ENCODE results near the gene HIPK2. TPM values are rescaled to one million over a fixed set of nuclear protein-coding genes. Genes with fewer than 3 reads are reported as not detected.
A peak's percentile ranks its signal among the peaks of the same experiment; 100 is the strongest.

Gene HIPK2
- total RNA-seq, 1 donor from 2014 or later: 5.8 TPM

- FAIRE-seq (peak; percentile 60), DNase-seq (ENCODE audit: low read depth) (no peak)
- TF ChIP-seq CTCF (IDR thresholded peaks at IDR 0.05; ENCODE audit: insufficient read depth, low read length, severe bottlenecking): no peak
- Histone ChIP-seq H3K4me3 (ENCODE audit: low read depth, low read length) (no peak overlapping the region), H3K36me3 (ENCODE audit: control insufficient read depth, insufficient read depth, low read length) (peaks cover 6% of the 10 kb centered on the region), H3K27me3 (ENCODE audit: control insufficient read depth, insufficient read depth, low read length) (no peaks in the 10 kb centered on the region)
These were observed 210.0 kb downstream of the HIPK2 start for GRCh38 chr7:139567647-139568345.

GRCh38 chr7:139566736-139567646 lies 210.8 kb downstream of the HIPK2 start:
- Histone ChIP-seq H3K36me3 (ENCODE audit: control insufficient read depth, insufficient read depth, low read length) (peaks cover 6% of the 10 kb centered on the region), H3K4me3 (ENCODE audit: low read depth, low read length) (no peak overlapping the region), H3K27me3 (ENCODE audit: control insufficient read depth, insufficient read depth, low read length) (no peaks in the 10 kb centered on the region)
- DNase-seq (ENCODE audit: low read depth) (no peak), FAIRE-seq (no peak)
- no peak for TF ChIP-seq CTCF (IDR thresholded peaks at IDR 0.05; ENCODE audit: insufficient read depth, low read length, severe bottlenecking)

- no peak for TF ChIP-seq CTCF (IDR thresholded peaks at IDR 0.05; ENCODE audit: insufficient read depth, low read length, severe bottlenecking)
- Histone ChIP-seq H3K27me3 (ENCODE audit: control insufficient read depth, insufficient read depth, low read length) (no peaks in the 10 kb centered on the region), H3K4me3 (ENCODE audit: low read depth, low read length) (no peak overlapping the region), H3K36me3 (ENCODE audit: control insufficient read depth, insufficient read depth, low read length) (peaks cover 6% of the 10 kb centered on the region)
- no peak for FAIRE-seq
- DNase-seq (ENCODE audit: low read depth): no peak
These were observed 211.7 kb downstream of the HIPK2 start for GRCh38 chr7:139566075-139566474.

GRCh38 chr7:139563856-139564255 lies 213.9 kb downstream of the HIPK2 start:
- DNase-seq (ENCODE audit: low read depth): no peak
- no peaks in the 10 kb centered on the region for H3K27me3 ChIP-seq (ENCODE audit: control insufficient read depth, insufficient read depth, low read length)
- TF ChIP-seq CTCF (IDR thresholded peaks at IDR 0.05; ENCODE audit: insufficient read depth, low read length, severe bottlenecking): no peak
- H3K36me3 ChIP-seq (ENCODE audit: control insufficient read depth, insufficient read depth, low read length): peaks cover 6% of the 10 kb centered on the region
- no peak overlapping the region for H3K4me3 ChIP-seq (ENCODE audit: low read depth, low read length)
- no peak for FAIRE-seq

GRCh38 chr7:139562961-139563565 lies 214.7 kb downstream of the HIPK2 start:
- TF ChIP-seq CTCF (IDR thresholded peaks at IDR 0.05; ENCODE audit: insufficient read depth, low read length, severe bottlenecking): no peak
- peaks cover 5% of the 10 kb centered on the region for H3K36me3 ChIP-seq (ENCODE audit: control insufficient read depth, insufficient read depth, low read length)
- FAIRE-seq: no peak
- H3K27me3 ChIP-seq (ENCODE audit: control insufficient read depth, insufficient read depth, low read length): no peaks in the 10 kb centered on the region
- no peak for DNase-seq (ENCODE audit: low read depth)
- H3K4me3 ChIP-seq (ENCODE audit: low read depth, low read length): no peak overlapping the region

All from bronchial epithelial cell (primary cell).